NCI-H1694 treated with DMSO at 0.1 percent for 48 hours (cell line): ENCODE measurements around the gene LDLR.
A peak's percentile ranks its signal among the peaks of the same experiment; 100 is the strongest.
"Not testable (repeated sequence)": the region's sequence is repeated elsewhere in the genome, so short reads cannot be mapped to it uniquely, and the experiment has no call there.

Experiments used
- DNase-seq: peaks from one replicate; lab custom pipeline; 2025; lab: John Stamatoyannopoulos, UW

The LDLR gene

DNA sequence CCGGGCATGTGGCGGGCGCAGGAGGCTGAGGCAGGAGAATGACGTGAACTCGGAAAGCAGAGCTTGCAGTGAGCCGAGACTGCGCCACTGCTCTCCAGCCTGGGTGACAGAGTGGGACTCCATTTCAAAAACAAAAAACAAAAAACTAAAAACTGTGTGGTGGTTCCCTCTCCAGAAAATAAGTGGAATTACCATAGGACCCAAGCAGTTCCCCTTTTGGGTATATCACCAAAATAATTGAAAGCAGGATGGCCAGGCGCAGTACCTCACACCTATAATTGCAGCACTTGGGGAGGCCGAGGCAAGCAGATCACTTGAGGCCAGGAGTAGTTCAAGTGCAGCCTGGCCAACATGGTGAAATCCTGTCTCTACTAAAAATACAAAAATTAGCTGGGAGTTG is 15.7 kb upstream of the LDLR start:
- no peak for DNase-seq

DNA sequence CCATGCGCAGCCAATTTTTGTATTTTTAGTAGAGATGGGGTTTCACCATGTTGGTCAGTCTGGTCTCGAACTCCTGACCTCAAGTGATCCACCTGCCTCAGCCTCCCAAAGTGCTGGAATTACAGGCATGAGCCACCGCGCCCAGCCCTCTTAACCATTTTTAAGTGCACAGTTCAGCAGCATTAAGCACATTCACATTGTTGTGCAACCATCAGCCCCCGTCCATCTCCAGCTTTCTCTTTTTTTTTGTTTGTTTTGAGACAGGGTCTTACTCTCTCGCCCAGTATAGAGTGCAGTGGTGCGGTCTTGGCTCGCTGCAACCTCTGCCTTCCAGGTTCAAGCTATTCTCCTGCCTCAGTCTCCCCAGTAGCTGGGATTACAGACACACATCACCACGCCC is 12.5 kb upstream of the LDLR start:
- DNase-seq = not testable (repeated sequence)

DNA sequence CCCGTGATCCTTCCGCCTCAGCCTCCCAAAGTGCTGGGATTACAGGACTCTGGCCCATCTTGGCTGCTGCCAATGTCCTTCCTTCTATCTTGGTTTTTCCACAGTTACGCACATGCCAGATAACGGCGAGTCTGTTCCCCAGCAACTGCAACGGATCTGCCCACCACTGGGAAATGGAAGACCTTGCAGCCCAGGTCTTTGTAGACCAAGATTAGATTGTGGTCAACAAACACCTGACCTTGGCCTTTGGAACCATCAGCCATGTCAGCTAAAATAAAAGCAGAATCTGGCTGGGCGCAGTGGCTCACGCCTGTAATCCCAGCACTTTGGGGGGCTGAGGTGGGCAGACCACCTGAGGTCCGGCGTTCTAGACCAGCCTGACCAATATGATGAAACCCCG is 10.4 kb upstream of the LDLR start:
- DNase-seq = no peak

DNA sequence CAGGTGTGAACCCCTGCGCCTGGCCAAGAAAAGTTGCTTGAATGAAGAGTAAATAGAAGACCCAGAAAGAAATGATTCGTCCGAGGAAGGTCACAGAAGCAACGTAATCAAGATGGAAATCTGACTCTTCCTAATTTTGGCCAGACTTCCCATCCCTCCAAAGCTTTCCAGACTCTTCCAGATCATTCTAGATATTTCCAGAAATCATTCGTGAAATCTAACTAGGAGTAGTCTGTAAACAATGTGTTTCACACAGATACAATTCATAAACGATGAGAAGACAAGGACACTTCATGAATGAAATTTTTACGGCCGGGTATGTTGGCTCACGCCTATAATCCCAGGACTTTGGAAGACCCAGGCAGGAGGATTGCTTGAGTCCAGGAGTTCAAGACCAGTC is 9.3 kb upstream of the LDLR start:
- no peak for DNase-seq

DNA sequence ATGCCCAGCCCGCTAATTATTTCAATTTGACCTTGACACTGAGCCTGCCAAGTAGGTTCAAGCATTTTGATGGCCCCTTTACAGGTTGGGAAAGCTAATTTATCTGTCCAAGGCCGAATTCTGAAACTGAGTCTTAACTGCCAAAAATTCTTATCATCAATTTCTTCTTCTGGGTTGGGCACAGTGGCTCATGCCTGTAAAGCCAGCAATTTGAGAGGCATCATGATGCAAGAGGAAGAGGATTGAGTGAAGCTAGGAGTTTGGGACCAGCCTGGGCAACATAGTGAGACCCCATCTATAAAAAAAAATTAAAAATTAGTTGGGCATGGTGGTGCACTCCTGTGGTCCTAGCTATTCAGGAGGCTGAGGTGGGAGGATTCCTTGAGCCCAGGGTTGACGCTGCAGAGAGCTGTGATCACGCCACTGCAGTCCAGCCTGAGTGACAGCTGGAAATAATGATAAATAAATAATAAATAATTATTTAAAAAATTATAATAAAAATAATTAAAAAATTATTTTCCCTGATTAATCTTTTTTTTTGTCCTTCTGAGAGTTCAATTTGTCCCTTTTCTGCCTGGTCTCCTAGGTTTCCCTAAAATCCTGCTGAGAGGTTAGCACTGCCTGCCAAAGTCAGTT is 1.3 kb upstream of the LDLR start:
- no peak for DNase-seq

DNA sequence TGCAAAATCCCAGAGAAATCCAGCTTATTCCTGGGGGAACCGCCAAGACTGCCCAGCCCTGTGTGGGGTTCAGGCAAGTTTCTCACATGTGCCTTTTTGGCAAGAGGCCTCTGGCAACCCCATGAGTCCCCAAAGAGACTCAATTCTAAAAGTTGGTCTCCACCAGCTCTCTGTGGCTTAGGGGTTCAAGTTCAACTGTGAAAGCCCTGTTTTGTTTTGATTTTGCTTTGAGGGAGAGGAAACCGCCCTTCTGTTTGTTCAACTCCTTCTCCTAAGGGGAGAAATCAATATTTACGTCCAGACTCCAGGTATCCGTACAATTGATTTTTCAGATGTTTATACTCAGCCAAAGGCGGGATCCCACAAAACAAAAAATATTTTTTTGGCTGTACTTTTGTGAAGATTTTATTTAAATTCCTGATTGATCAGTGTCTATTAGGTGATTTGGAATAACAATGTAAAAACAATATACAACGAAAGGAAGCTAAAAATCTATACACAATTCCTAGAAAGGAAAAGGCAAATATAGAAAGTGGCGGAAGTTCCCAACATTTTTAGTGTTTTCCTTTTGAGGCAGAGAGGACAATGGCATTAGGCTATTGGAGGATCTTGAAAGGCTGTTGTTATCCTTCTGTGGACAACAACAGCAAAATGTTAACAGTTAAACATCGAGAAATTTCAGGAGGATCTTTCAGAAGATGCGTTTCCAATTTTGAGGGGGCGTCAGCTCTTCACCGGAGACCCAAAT is 583 bp upstream of the LDLR start:
- no peak for DNase-seq

DNA sequence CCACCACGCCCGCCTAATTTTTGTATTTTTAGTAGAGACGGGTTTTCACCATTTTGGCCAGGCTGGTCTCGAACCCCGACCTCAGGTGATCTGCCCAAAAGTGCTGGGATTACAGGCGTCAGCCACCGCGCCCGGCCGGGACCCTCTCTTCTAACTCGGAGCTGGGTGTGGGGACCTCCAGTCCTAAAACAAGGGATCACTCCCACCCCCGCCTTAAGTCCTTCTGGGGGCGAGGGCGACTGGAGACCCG is 676 bp downstream of the LDLR start:
- not testable (repeated sequence) for DNase-seq

DNA sequence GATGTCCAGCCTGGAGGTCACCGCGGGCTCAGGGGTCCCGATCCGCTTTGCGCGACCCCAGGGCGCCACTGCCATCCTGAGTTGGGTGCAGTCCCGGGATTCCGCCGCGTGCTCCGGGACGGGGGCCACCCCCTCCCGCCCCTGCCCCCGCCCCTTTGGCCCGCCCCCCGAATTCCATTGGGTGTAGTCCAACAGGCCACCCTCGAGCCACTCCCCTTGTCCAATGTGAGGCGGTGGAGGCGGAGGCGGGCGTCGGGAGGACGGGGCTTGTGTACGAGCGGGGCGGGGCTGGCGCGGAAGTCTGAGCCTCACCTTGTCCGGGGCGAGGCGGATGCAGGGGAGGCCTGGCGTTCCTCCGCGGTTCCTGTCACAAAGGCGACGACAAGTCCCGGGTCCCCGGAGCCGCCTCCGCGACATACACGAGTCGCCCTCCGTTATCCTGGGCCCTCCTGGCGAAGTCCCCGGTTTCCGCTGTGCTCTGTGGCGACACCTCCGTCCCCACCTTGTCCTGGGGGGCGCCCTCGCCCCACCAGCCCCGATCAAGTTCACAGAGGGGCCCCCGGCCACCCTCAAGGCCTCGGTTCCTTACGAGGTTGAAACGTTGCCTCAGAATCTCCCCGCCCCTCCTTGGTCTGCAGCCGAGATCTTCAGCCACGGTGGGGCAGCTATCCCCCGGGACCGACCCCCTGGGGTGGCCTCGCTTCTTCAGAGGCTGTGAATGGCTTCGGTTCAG is 1.2 kb downstream of the LDLR start:
- DNase-seq = peak; percentile 78

DNA sequence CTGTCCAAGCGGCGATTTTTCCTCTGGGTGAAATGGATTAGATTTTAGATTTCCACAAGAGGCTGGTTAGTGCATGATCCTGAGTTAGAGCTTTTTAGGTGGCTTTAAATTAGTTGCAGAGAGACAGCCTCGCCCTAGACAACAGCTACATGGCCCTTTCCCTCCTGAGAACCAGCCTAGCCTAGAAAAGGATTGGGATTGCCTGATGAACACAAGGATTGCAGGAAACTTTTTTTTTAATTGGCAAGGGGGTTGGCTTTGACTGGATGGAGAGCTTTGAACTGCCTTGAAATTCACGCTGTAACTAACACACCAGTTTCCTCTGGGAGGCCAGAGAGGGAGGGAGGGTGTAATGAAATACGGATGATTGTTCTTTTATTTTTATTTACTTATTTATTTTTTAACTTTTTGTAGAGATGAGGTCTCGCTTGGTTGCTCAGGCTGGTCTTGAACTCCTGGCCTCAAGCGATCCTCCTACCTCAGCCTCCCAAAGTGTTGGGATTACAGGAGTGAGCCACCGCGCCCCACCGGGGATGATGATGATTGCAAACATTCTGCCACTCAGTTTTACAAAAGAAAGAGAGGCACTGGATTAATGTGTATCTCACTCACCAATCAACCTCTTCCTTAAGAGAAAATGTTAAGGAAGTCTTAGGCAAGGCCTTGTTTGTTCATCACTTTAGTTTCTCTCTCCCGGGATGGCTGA is 1.9 kb downstream of the LDLR start:
- DNase-seq = no peak

DNA sequence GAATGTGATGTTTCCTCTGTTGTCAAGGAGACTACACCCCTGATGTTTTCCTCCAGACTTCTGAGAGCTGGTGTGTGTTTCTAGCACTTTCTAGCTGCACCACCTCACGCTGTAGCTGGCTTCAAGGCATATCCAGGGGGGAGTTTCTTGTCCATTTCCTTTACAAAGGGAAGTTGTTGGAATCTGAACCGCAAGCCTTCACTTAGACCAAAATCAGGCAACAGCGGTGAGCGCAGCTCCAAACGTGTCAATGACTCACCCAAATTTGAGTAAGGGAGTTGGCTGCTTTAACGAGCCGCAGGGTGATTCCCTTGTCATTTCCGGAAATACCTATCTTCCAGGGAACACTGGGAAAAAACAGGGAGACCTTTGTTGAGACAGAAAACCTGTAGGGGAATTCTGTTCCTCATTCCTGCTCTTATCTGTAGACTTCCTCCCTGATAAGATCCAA is 2.5 kb downstream of the LDLR start:
- no peak for DNase-seq

DNA sequence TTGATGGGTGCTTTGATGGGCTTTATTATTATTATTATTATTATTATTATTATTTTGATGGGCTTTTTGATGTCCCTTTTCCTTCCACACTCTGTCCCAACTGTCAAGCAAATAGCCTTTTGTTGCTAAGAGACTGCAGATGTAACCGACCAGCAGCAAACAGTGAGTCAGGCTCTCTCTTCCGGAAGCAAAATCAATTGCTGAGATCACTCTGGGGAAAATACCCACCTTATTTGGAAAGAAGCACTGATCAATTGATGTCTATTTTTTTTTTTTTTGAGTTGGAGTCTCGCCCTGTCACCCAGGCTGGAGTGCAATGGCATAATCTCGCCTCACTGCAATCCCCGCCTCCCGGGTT is 2.9 kb downstream of the LDLR start:
- no peak for DNase-seq

DNA sequence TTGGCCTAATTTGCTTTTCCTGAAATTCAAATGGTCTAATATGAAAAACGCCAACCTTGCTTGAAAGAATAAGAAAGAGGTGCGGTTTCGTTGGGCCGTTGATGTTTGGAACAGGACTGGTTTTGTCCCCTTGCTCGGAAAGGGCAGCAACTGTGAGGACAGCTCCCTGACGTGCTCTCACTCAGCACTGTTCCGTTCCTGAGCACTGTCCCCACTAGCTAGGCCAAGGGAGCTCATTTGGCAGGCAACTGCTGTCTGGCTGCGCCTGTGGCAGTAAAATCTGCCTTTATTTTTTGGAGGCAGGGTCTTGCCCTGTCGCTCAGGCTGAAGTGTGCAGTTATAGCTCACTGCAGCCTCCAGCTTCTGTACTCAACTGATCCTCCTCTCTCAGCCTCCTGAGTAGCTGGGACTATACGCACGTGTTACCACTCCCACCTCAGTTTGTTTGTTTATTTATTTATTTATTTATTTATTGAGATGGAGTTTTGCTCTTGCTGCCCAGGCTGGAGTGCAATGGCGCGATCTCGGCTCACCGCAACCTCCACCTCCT is 4.5 kb downstream of the LDLR start:
- no peak for DNase-seq

DNA sequence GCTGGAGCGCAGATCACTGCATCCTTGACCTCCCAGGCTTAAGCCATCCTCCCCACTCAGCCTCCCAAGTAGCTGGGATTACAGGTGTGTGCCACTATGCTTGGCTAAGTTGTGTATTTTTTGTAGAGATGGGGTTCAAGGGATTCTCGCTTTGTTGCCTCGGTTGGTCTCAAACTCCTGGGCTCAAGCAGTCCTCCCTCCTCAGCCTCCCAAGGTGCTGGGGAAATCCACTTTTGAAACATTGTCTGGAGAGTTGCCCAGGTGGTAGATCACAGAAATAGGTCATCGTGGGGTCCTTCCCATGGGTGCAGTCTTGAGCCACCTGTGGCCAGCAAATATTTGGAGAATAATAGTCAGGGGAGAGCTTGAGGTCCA is 5.2 kb downstream of the LDLR start:
- no peak for DNase-seq

DNA sequence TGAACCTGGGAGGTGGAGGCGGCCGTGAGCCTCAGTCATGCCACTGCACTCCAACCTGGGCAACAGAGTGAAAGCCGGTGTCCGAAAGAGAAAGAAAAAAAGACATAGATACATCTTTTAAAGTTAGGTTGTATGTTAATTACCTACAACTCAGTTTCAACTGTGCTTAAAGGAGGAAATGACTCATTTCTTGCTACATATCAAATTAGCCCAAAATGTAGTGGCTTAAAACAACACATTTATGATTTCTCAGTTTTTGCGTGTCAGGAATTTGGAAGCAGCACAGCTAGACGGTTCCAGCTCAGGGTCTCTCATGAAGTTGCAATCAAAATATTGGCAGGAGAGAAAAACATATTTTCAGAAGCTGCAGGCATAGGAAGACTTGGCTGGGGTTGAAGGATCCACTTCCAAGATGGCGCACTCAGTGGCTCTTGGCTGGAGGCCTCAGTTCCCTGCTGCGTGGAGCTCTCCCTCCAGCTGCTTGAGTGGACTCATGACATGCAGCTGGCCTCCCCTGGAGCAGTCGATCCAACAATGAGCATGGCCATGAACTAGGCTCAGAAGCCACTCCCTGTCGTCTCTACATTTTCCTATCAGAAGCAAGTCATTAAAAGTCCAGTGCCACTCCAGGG is 7.1 kb downstream of the LDLR start:
- no peak for DNase-seq

DNA sequence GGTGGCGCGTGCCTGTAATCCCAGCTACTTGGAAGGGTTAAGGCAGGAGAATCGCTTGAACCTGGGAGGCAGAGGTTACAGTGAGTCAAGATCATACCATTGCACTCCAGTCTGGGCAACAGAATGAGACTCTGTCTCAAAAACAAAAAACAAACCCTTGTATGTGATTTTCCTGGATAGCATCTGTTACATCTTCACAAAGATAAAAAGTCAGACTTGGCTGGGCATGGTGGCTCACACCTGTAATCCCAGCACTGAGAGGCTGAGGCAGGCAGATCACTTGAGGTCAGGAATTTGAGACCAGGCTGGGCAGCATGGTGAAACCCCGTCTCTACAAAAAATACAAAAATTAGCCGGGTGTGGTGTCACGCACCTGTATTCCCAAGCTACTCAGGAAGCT is 8.1 kb downstream of the LDLR start:
- not testable (repeated sequence) for DNase-seq

DNA sequence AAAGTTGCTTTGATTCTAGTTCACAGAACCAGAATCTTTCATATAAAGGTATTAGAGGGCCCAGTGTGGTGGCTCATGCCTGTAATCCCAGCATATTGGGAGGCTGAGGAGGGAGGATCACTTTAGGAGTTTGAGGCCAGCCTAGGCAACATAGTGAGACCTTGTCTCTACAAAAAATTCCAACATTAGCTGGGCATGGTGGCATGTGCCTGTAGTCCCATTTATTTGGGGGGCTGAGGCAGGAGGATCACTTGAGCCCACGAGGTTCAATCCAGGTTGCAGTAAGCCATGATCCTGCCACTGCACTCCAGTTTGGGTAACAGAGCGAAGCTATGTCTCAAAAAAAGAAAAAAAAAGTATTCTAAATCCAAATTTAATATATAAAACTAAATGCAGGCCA is 9.1 kb downstream of the LDLR start:
- no peak for DNase-seq

DNA sequence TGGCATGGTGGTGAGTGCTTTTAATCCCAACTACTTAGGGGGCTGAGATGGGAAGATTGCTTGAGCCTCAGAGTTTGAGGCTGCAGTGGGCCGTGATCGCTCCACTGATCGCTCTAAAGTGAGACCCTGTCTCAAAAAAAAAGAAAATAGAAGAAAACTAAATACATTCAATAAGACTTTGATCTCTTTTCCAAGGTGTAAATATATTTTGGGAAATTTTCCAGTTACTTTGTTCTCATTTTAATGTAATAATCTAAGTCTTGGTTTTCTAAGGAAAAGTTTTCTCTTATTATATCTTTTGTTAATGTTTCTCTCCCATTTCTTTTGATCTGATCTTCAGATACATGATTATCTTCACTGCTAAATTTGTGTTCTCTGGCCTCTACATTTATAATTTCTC is 9.6 kb downstream of the LDLR start:
- DNase-seq = no peak

DNA sequence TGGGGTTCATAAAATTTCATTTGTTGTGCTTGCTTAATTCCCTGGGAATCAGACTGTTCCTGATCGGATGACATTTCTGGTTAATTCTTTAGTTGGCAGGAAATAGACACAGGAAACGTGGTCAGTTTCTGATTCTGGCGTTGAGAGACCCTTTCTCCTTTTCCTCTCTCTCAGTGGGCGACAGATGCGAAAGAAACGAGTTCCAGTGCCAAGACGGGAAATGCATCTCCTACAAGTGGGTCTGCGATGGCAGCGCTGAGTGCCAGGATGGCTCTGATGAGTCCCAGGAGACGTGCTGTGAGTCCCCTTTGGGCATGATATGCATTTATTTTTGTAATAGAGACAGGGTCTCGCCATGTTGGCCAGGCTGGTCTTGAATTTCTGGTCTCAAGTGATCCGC is 10.8 kb downstream of the LDLR start:
- no peak for DNase-seq

DNA sequence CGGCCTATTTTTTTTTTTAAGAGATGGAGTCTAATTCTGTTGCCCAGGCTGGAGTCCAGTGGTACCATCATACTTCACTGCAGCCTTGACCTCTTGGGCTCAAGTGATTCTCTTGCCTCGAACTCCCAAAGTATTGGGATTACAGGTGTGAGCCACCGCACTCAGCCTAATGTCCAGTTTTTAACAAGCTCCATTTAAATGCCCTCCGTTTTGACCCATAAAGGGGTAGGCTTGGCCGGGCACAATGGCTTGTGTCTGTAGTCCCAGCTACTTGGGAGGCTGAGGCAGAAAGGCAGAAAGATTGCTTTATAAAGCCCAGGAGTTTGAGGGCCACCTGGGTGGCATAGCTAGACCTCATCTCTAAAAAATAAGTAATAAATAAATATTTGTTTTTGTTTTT is 11.8 kb downstream of the LDLR start:
- no peak for DNase-seq

DNA sequence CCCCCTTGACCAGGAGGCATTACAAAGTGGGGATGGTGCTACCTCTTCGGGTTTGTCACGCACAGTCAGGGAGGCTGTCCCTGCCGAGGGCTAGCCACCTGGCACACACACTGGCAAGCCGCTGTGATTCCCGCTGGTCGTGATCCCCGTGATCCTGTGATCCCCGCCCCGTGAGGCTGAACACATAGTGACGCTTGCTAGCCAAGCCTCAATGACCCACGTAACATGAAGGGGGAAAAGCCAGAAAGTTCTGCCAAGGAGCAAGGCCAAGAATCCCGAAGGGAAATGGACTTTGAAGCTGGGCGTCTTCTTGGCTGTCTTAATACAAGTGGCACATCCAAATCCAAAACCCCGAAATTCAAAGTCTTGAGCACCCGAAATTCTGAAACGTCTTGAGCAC is 13.7 kb downstream of the LDLR start:
- no peak for DNase-seq

DNA sequence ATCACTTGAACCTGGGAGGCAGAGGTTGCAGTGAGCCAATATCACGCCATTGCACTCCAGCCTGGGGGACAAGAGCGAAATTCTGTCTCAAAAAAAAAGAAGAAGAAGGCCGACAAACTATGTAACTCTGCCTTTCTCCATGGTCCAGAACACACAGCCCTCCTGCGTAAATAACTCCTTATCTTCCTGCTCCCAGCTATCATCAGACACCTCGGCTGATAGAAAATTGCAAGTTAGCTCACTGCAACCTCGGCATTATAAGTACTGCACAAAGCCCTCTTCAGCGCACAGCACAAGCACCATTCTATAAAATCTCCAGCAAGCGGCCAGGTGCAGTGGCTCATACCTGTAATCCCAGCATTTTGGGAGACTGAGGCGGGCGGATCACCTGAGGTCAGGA is 14.4 kb downstream of the LDLR start:
- DNase-seq = not testable (repeated sequence)

DNA sequence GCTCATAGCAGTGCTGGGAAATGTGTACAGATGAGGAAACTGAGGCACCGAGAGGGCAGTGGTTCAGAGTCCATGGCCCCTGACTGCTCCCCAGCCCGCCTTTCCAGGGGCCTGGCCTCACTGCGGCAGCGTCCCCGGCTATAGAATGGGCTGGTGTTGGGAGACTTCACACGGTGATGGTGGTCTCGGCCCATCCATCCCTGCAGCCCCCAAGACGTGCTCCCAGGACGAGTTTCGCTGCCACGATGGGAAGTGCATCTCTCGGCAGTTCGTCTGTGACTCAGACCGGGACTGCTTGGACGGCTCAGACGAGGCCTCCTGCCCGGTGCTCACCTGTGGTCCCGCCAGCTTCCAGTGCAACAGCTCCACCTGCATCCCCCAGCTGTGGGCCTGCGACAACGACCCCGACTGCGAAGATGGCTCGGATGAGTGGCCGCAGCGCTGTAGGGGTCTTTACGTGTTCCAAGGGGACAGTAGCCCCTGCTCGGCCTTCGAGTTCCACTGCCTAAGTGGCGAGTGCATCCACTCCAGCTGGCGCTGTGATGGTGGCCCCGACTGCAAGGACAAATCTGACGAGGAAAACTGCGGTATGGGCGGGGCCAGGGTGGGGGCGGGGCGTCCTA is 15.9 kb downstream of the LDLR start:
- DNase-seq = no peak
